D721Med (cell line): ENCODE data around the gene SLC7A8.
A peak's percentile ranks its signal among the peaks of the same experiment; 100 is the strongest.

Experiments used
- DNase-seq: peaks from one replicate; pipeline ENCODE4 v3.0.0; 2011; ENCODE audit warnings: low spot score; ENCODE audit not compliant: insufficient read length
- FAIRE-seq: peaks from 2 replicates; lab custom pipeline; 2011; peaks lifted over from hg19 to GRCh38; lab: Jason Lieb, UNC
- CTCF ChIP-seq: IDR thresholded peaks from 2 replicates; pipeline ENCODE4 v1.5.1; 2012; ENCODE audit warnings: mild to moderate bottlenecking, control low read depth; ENCODE audit not compliant: insufficient read depth; ENCODE audit errors: missing control alignments

SLC7A8 gene

DNA sequence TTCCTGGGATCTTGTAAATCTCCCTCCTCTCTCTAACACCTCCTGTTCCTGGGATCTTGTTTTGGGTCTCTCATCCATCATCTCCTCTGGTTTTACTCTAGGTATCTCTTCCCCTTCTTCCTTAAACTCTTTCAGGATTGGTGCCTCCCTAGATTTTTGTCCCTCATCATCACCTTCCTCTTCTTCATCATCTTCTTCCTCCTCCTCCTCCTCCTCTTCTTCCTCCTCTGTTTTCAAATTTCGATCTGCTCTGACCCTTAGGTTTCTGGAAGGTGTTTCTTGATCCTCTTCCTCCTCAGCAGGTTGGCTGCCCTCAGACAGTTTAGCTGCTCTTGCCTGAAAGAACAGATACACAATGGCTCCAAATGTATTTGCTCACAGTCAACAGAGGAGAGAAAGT is 103.0 kb downstream of the SLC7A8 start:
- FAIRE-seq (no peak), DNase-seq (no peak)
- TF ChIP-seq CTCF, result no peak

GRCh38 chr14:23079716-23080115 is 103.7 kb downstream of the SLC7A8 start:
- DNase-seq, result no peak
- TF ChIP-seq CTCF, result no peak
- no peak for FAIRE-seq

GRCh38 chr14:23078692-23079116 is 104.8 kb downstream of the SLC7A8 start:
- no peak for FAIRE-seq

DNA sequence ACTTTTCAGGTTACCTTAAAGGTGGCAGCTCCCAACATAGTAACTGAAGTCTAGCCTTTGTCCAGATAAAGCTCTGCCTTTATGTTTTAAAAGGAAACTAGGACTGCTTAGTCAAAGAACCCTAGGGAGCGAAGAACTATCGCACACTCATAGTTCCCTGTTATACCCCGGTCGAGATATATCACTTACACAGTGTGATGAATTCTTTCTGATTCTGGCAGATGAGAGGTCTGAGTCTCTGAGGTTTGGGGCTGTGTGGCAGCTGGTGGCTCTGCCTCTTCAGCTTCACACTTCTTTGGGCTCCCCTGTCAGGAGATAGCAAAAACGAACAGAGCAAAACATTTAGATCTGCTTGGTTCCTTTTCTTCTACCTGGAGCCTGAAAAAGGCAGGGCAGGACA is 105.5 kb downstream of the SLC7A8 start:
- FAIRE-seq (no peak), DNase-seq (no peak)
- TF ChIP-seq CTCF, result no peak

More at GRCh38 chr14:23078692-23079116, 104.8 kb downstream of the SLC7A8 start:
- no peak for DNase-seq
- no peak for TF ChIP-seq CTCF

DNA sequence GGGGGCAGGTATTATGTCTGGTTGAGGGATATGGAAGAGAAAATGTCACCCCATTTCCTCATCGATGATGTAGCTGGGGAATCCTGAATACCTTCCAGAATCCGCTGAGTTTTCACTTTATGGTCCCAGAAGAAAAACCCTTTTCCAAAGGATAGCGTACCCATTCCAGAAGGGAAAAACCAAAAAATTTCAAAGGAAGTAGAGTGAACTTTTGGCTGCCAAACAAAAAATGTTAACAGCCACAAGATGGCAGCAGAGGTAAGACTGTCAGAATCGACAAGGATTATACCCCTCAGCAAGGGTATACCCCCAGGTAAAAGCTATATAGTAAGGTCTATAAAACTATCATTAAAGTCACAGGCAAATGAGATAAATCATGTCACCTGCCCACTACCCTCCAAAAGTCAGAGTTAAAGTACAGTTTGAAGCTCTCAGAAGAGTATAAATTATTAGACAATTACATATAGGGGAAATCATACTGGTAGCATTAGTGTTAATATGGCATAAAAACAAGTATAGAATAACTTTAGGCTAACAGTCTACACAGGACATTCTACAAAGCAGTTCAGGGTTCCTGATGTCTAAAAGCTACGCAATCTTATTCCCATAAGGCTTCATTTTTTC is 106.6 kb downstream of the SLC7A8 start:
- FAIRE-seq (no peak), DNase-seq (no peak)

More for the DNA sequence above, 106.6 kb downstream of the SLC7A8 start:
- TF ChIP-seq CTCF, result peak; percentile 53
